ENCODE measurements around the gene MMP7. TPM values are rescaled to one million over a fixed set of nuclear protein-coding genes. Genes with fewer than 3 reads are reported as not detected.

The MMP7 gene
- total RNA-seq, 1 experiment from 2014 or later: not detected

GRCh38 chr11:102476069-102476468, 54.5 kb downstream of the MMP7 start:
- Mint-ChIP-seq H3K4me1 (peaks cover 23 to 28% of the 10 kb centered on the region in 2 experiments), H3K27me3 (ENCODE audit: low read depth) (no peaks in the 10 kb centered on the region; the same call in 1 of the 2 replicates), H3K4me3 (no peak overlapping the region), H3K36me3 (ENCODE audit: insufficient read depth in 1 of 3, low read depth in 3 of 3) (no peaks in the 10 kb centered on the region), H3K9me3 (no peaks in the 10 kb centered on the region), H3K27ac (no peak overlapping the region)
- Histone ChIP-seq H2AK5ac (ENCODE audit: insufficient read length, low read length) (no peak overlapping the region), H3K4me1 (ENCODE audit: insufficient read depth, low read length) (peaks cover 8% of the 10 kb centered on the region; the same call in 1 of the 2 replicates), H2BK20ac (ENCODE audit: low read depth, low read length, poor library complexity, severe bottlenecking) (no peak overlapping the region), H3K23ac (ENCODE audit: insufficient read length, low read depth, low read length) (no peak overlapping the region), H3K18ac (ENCODE audit: insufficient read length, low read depth, low read length) (no peak overlapping the region), H3K14ac (ENCODE audit: insufficient read depth, low read length) (no peak overlapping the region), H3K23me2 (ENCODE audit: insufficient read length, low read depth, low read length, poor library complexity, severe bottlenecking) (no peaks in the 10 kb centered on the region), H3K27ac (ENCODE audit: insufficient read length, low read depth, low read length) (no peak overlapping the region), H3K27me3 (ENCODE audit: insufficient read depth, low read length) (no peaks in the 10 kb centered on the region), H3K79me2 (ENCODE audit: insufficient read depth, low read length) (no peaks in the 10 kb centered on the region), H3K56ac (ENCODE audit: insufficient read length, low read depth, low read length) (no peak overlapping the region), H4K8ac (replicated peaks; ENCODE audit: insufficient read length, low read depth, low read length) (no peak overlapping the region), H2BK15ac (ENCODE audit: low read depth, low read length) (no peak overlapping the region), H4K91ac (ENCODE audit: insufficient read length, low read depth, low read length) (no peak overlapping the region), H2BK12ac (ENCODE audit: insufficient read length, low read depth, low read length) (no peak overlapping the region), H3K9ac (ENCODE audit: extremely low read depth, insufficient read length, low read length) (no peak overlapping the region), H2BK5ac (ENCODE audit: insufficient read length, low read length) (no peak overlapping the region), H2BK120ac (ENCODE audit: low read depth, low read length, poor library complexity, severe bottlenecking) (no peak overlapping the region), H3K4ac (ENCODE audit: low read depth, low read length) (no peak overlapping the region), H3K4me2 (ENCODE audit: insufficient read depth, insufficient read length, low read length) (no peak overlapping the region), H2AFZ (ENCODE audit: low read length) (no peak overlapping the region), H4K5ac (ENCODE audit: insufficient read length, low read depth, low read length) (no peak overlapping the region), H4K20me1 (ENCODE audit: control insufficient read depth, insufficient read depth, insufficient read length) (no peaks in the 10 kb centered on the region), H3T11ph (ENCODE audit: low read length) (no peak overlapping the region), H3K9me3 (ENCODE audit: control insufficient read depth, low read depth, low read length) (no peaks in the 10 kb centered on the region), H3K79me1 (ENCODE audit: insufficient read depth, low read depth, low read length, poor library complexity, severe bottlenecking) (no peaks in the 10 kb centered on the region)
- no CpG with 5 or more reads among the region's 1 CpG for WGBS (ENCODE audit: extremely low coverage, insufficient read length, low lambda C conversion rate)
- TF ChIP-seq, protein P1, sequence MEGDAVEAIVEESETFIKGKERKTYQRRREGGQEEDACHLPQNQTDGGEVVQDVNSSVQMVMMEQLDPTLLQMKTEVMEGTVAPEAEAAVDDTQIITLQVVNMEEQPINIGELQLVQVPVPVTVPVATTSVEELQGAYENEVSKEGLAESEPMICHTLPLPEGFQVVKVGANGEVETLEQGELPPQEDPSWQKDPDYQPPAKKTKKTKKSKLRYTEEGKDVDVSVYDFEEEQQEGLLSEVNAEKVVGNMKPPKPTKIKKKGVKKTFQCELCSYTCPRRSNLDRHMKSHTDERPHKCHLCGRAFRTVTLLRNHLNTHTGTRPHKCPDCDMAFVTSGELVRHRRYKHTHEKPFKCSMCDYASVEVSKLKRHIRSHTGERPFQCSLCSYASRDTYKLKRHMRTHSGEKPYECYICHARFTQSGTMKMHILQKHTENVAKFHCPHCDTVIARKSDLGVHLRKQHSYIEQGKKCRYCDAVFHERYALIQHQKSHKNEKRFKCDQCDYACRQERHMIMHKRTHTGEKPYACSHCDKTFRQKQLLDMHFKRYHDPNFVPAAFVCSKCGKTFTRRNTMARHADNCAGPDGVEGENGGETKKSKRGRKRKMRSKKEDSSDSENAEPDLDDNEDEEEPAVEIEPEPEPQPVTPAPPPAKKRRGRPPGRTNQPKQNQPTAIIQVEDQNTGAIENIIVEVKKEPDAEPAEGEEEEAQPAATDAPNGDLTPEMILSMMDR (conservative IDR thresholded peaks at IDR 0.05): no peak
- DNase-seq: no peak
